HUES64 (cell line): ENCODE data around the gene ABCC4.

Experiments
- H3K27ac ChIP-seq: 2 replicates; pipeline ENCODE4 v1.7.0; 2013; ENCODE audit warnings: low read depth, low read length, inconsistent platforms
- H3K27me3 ChIP-seq: 2 replicates; pipeline ENCODE4 v1.6.1; 2013; ENCODE audit warnings: mild to moderate bottlenecking, low read length; ENCODE audit not compliant: insufficient read depth
- H3K36me3 ChIP-seq: 2 replicates; pipeline ENCODE4 v1.6.1; 2013; ENCODE audit warnings: mild to moderate bottlenecking, low read length; ENCODE audit not compliant: insufficient read depth
- H3K4me1 ChIP-seq: 2 replicates; pipeline ENCODE4 v1.6.1; 2013; ENCODE audit warnings: mild to moderate bottlenecking, low read length, moderate library complexity; ENCODE audit not compliant: insufficient read depth
- H3K4me3 ChIP-seq: 2 replicates; pipeline ENCODE4 v1.5.1; 2013; ENCODE audit warnings: mild to moderate bottlenecking, low read length, moderate library complexity
- H3K9ac ChIP-seq: 2 replicates; pipeline ENCODE4 v1.6.1; 2013; ENCODE audit warnings: mild to moderate bottlenecking, low read depth, low read length
- H3K9me3 ChIP-seq: 2 replicates; pipeline ENCODE4 v1.6.1; 2013; ENCODE audit warnings: low read depth, low read length; ENCODE audit not compliant: insufficient read depth
- WGBS: fragments of 150-250, 120-280 bp; methylation state at CpG from one replicate; pipeline ENCODE4 v1.1.7; 2013; ENCODE audit warnings: missing lambda C conversion rate; 5-methylcytosine and 5-hydroxymethylcytosine counted together

The ABCC4 gene

DNA sequence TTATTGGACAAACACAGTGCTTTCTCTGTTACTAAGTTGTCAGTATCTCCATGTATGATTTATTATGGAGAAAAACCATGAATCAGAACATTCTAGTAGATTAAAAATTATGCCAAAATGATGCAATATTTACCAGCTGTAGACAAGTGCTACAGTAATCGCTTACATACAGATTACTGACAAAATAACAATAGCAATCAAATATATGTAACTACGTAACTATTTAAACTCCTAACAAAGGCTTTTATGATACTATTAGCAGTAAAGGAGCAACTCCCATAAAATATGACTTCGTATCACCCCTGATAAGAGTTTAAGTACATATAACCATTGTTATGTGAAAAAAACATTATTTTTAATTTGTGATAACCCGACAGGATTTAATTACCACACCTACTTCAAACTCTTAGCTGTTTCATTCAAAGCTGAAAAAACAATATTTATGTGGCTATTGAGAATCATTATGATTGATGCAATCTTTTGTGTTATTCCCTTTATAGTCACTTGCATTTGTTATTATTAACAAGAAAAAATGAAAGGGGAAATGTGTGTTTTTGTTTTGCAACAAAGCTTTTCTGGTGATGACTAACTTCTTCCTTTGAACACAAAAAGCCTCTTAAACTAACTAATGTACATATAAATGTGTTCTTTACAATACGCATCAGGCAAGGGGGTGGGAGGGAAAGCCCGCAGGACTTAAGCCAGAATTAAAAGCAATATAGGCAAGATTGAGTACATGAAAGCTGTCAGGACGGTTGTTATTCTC, 147.4 kb downstream of the ABCC4 start:
- Histone ChIP-seq H3K4me1 (peaks cover 29% of the 10 kb centered on the region), H3K27me3 (no peaks in the 10 kb centered on the region; the same call in 1 of the 2 replicates), H3K9me3 (no peaks in the 10 kb centered on the region), H3K27ac (peak overlapping the region; percentile 51; the same call in 1 of the 2 replicates), H3K36me3 (no peaks in the 10 kb centered on the region), H3K9ac (no peak overlapping the region), H3K4me3 (no peak overlapping the region)
- whole genome bisulfite sequencing = 56% methylated on average over 4 of the region's 7 CpGs

DNA sequence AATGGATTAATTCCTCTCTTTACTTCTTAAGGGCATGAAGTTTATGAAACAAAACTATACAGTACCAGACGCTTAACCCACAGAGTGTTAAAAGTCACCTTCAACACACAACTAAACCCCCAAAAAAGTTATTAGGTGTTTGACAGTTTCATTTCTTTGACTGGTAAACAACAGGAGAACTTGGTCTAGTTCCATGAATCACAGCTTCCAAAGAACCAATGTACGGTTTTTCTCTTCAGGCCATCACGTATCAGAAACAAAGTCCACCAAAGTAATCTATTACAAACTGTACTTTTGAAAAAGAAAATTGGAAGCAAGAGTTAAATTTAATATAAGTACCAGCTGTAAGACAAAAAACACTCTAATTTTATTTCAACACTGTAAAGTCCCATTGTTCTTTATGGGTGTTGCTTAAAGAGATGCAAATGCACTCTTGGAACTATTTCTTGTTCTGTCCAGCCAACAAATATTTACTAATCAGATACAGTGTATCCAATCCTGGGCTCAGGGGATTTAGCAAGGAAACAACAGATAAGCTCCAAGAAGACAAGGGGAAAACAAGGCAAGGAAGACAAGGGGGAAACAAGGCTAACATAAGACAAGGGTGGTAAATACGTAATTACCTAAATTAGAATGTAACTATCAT, 149.2 kb downstream of the ABCC4 start:
- WGBS = 87% methylated on average over 3 of the region's 4 CpGs
- no peak overlapping the region for H3K27ac ChIP-seq
- no peaks in the 10 kb centered on the region for H3K36me3 ChIP-seq
- H3K4me1 ChIP-seq = peaks cover 29% of the 10 kb centered on the region
- H3K4me3 ChIP-seq = no peak overlapping the region
- H3K27me3 ChIP-seq = no peaks in the 10 kb centered on the region; the same call in 1 of the 2 replicates
- no peak overlapping the region for H3K9ac ChIP-seq
- no peaks in the 10 kb centered on the region for H3K9me3 ChIP-seq

DNA sequence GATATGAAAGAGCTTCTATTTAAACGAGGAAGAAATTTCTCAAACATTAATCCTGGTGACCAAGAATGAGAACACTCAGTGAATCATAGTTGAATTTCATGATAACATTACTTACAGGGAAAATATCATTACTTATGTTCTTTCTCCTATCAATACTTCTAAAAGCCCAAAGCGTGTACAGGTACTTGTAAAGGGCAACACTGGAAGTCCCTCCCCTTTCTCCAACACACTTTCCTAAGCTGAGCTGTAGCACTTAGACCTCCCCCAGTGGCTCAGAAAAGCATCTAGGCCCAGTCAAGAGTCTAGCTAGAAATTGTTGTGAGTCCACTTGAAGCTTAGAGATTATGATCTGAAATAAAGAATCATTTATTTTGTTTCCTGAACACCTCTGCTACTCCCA, 150.7 kb downstream of the ABCC4 start:
- no peak overlapping the region for H3K4me3 ChIP-seq
- H3K27ac ChIP-seq = no peak overlapping the region
- H3K4me1 ChIP-seq = peaks cover 29% of the 10 kb centered on the region
- WGBS = 100% methylated on average over 1 of the region's 2 CpGs
- no peaks in the 10 kb centered on the region; the same call in 1 of the 2 replicates for H3K27me3 ChIP-seq
- no peaks in the 10 kb centered on the region for H3K36me3 ChIP-seq
- no peak overlapping the region for H3K9ac ChIP-seq
- no peaks in the 10 kb centered on the region for H3K9me3 ChIP-seq

DNA sequence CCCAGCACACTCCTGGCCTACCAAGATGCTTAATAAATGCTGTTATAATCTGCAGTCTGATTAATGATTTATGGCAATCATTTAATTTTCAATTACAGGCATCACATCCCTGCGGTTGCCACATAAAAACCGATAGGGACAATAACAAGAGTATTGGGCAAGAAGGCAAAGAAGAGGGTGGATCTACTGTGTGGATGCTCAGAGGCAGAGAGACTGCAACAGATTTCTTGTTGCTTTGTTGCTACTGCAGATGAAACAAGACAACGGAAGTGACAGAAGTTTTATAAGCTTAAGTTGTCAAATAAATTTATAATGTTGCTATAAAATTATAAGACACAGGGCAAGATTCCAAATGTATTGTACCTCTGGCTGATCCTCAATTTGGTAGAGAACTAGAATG, 154.8 kb downstream of the ABCC4 start:
- no peak overlapping the region for H3K9ac ChIP-seq
- H3K27ac ChIP-seq = no peak overlapping the region
- WGBS = 92% methylated on average over 3 of the region's 3 CpGs
- H3K9me3 ChIP-seq = no peaks in the 10 kb centered on the region
- no peaks in the 10 kb centered on the region for H3K27me3 ChIP-seq
- H3K36me3 ChIP-seq = no peaks in the 10 kb centered on the region
- H3K4me3 ChIP-seq = no peak overlapping the region
- no peaks in the 10 kb centered on the region for H3K4me1 ChIP-seq

DNA sequence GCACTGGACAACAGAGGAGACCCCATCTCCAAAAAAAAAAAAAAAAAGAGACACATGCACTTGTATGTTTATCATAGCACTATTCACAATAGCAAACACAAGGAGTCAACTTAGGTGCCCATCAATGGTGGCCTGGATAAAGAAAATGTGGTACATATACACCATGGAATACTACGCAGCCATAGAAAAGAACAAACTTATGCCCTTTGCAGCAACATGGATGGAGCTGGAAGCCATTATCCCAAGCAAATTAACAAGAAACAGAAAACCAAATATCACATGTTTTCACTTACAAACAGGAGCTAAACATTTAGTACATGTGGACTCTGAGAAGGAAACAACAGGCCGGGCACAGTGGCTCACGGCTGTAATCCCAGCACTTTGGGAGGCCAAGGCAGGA, 155.7 kb downstream of the ABCC4 start:
- no peaks in the 10 kb centered on the region for H3K36me3 ChIP-seq
- no peak overlapping the region for H3K27ac ChIP-seq
- H3K27me3 ChIP-seq = no peaks in the 10 kb centered on the region
- no peak overlapping the region for H3K9ac ChIP-seq
- no peaks in the 10 kb centered on the region for H3K9me3 ChIP-seq
- H3K4me3 ChIP-seq = no peak overlapping the region
- no peaks in the 10 kb centered on the region for H3K4me1 ChIP-seq
- 97% methylated on average over 3 of the region's 3 CpGs for WGBS

DNA sequence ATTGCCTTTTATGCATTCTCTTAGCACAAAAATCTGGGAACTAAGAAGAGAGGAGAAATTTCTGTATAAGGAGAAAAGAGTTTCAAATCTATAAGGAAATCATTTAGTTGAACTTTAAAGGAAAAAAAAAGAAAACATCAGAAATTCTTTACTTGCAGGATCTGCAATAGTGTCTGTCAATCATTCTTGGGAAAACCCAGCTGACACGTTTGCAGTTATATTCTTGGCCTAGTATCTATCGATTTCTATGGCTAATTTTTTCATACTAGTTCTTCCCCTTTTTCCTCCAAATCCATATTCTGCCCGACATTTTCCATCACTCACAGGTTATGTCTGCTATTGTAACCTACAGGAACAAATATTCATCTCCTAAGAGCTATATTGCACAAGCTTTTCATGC, 160.7 kb downstream of the ABCC4 start:
- H3K9ac ChIP-seq = no peak overlapping the region
- 95% methylated on average over 3 of the region's 3 CpGs for WGBS
- H3K36me3 ChIP-seq = no peaks in the 10 kb centered on the region
- H3K9me3 ChIP-seq = no peaks in the 10 kb centered on the region
- no peak overlapping the region for H3K27ac ChIP-seq
- H3K27me3 ChIP-seq = no peaks in the 10 kb centered on the region
- H3K4me3 ChIP-seq = no peak overlapping the region
- no peaks in the 10 kb centered on the region for H3K4me1 ChIP-seq

DNA sequence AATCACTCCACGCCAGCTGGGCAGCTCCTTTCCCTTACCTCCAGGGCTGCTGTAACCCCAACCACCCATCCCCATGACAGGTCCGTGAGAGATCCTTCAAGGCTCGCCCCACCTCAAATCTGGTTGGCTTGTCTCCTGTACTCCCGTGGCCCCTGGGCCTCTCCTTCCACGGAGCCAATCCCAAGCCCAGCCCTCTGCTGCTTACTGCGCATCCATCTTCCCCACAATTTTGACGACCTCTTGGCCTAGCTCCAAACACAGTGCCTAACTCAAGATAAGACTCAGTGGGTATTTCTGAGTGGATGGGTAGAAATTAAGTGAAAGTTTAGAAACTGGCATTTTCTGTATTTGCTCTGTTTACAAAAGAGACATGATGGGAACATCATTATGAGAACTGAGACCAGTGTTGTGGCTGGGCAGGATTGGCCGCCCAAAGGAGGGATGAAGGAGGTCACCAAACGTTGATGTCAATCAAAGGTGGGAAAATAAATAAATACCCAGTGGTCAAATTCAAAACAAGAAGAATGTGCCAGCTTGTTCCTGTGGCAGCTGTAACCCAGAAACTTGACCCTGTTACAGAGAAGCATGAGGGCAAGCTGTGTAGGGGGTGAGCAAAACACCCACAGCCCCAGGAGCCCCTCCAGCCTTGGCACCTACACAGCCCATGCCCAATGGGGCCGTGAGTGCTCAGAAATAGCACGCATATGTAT, 162.2 kb downstream of the ABCC4 start:
- Histone ChIP-seq H3K4me3 (no peak overlapping the region), H3K27ac (no peak overlapping the region), H3K4me1 (no peaks in the 10 kb centered on the region), H3K36me3 (no peaks in the 10 kb centered on the region), H3K9ac (no peak overlapping the region), H3K27me3 (no peaks in the 10 kb centered on the region), H3K9me3 (no peaks in the 10 kb centered on the region)
- WGBS = 93% methylated on average over 11 of the region's 11 CpGs

DNA sequence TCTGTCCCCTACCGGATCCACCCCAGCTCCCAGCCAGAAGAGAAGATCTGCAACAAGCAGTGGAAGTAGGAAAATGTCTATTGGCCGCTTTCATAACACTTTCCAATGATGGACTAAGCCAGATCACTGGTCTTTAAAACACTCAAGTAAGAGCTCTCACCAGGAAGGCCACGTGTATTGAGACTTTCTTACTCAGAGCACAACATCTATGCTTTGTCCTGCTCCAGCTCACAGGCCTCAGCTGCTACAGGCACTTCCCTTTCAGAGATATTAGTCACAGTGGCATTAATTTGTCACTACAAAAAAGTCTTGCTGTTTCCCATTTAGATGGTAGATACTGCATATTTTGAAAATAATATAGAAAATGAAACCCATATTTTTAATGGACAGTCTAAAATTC, 164.2 kb downstream of the ABCC4 start:
- no peak overlapping the region for H3K9ac ChIP-seq
- H3K4me1 ChIP-seq = no peaks in the 10 kb centered on the region
- H3K27me3 ChIP-seq = no peaks in the 10 kb centered on the region
- no peak overlapping the region for H3K4me3 ChIP-seq
- H3K9me3 ChIP-seq = no peaks in the 10 kb centered on the region
- 84% methylated on average over 3 of the region's 3 CpGs for WGBS
- H3K36me3 ChIP-seq = no peaks in the 10 kb centered on the region
- no peak overlapping the region for H3K27ac ChIP-seq

DNA sequence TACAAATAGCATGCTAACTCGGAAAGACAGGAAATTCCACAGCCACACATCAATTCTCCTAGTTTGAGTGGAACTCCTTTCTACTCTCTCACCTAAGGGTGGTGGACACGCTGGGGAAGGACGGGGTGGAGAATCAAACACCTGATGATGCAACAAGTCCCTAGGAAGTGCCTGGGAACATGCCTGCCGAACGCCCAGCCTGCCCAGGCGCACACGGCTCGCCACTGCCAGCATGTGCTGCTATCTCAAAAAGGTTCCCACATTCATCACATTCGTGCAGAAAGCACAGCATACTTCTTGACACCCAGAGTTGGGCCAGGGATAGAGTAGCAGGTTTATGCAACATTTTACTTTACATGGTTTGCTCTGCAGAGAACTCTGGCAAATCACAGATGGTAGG, 164.6 kb downstream of the ABCC4 start:
- Histone ChIP-seq H3K4me3 (no peak overlapping the region), H3K27ac (no peak overlapping the region), H3K4me1 (no peaks in the 10 kb centered on the region), H3K36me3 (no peaks in the 10 kb centered on the region), H3K27me3 (no peaks in the 10 kb centered on the region), H3K9ac (no peak overlapping the region), H3K9me3 (no peaks in the 10 kb centered on the region)
- WGBS = 93% methylated on average over 9 of the region's 9 CpGs

DNA sequence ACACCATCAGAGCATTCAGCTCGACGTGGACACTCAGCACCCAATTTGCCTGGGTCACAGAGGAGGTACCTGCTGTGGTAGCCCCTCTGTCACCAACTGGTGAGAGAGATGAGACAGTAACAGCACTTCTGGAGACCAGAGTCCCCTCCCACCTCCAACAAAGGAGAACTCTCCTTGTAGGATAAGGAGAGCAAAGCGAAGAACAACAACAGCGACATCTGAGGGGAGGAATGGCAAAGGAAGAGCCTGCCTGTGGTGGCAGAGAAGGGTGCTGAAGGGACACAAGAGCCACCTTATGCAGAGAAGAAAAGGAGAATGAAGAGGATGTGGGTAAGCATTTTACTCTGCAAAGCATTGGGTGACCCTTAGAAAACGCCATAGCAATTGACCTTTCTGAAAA, 167.8 kb downstream of the ABCC4 start:
- no peak overlapping the region for H3K4me3 ChIP-seq
- 87% methylated on average over 4 of the region's 5 CpGs for WGBS
- no peaks in the 10 kb centered on the region for H3K27me3 ChIP-seq
- H3K27ac ChIP-seq = no peak overlapping the region
- H3K9me3 ChIP-seq = no peaks in the 10 kb centered on the region
- H3K9ac ChIP-seq = no peak overlapping the region
- H3K36me3 ChIP-seq = no peaks in the 10 kb centered on the region
- H3K4me1 ChIP-seq = no peaks in the 10 kb centered on the region; the same call in 1 of the 2 replicates

DNA sequence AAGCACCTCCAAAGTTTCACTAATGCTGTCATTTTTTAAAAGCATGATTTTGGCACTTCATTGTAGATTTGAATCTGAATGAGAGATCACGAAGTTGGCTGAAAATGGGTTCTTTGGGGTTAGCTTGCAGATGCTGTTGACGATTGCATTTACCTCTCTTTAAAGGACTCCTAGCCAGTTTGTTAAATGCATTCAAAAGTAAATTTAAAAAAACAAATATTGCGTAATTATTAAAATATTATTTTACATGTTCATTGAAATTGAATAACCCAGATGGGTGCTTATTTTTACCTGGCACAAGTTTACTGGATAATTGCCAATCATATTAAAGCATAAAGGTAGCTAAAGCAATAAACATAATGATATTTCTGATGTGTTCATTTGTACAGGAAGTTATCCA, 172.2 kb downstream of the ABCC4 start:
- H3K4me3 ChIP-seq = no peak overlapping the region
- H3K9me3 ChIP-seq = no peaks in the 10 kb centered on the region
- WGBS = 87% methylated on average over 2 of the region's 3 CpGs
- H3K27ac ChIP-seq = no peak overlapping the region
- no peaks in the 10 kb centered on the region for H3K36me3 ChIP-seq
- no peaks in the 10 kb centered on the region; the same call in 1 of the 2 replicates for H3K4me1 ChIP-seq
- no peak overlapping the region for H3K9ac ChIP-seq
- H3K27me3 ChIP-seq = no peaks in the 10 kb centered on the region
